Stomach (tissue), 19 donors: Measurements from ENCODE around the gene FZD2. TPM values are rescaled to one million over a fixed set of nuclear protein-coding genes. Genes with fewer than 3 reads are reported as not detected.
"Not testable (repeated sequence)": the region's sequence is repeated elsewhere in the genome, so short reads cannot be mapped to it uniquely, and the experiment has no call there.

Experiments
- DNase-seq, 2 donors: peaks; one replicate each; pipeline versions ENCODE4 v3.0.0 to v3.0.0-alpha.2; 2013 to 2019
- H3K27ac ChIP-seq, 5 donors: fragments of 200-600 bp in 4 of 5; sonication (generic) in 4 of 5; one replicate each; pipeline ENCODE4 v1.5.1; 2013 to 2019; ENCODE audit warnings: mild to moderate bottlenecking in 1 of 5, moderate library complexity in 1 of 5
- H3K27me3 ChIP-seq, 3 donors: fragments of 200-600 bp; sonication (generic); one replicate each; pipeline ENCODE4 v1.5.1; 2017 to 2019; ENCODE audit warnings: mixed run types in 1 of 3
- H3K36me3 ChIP-seq, 4 donors: fragments of 200-600 bp; sonication (generic); 1 replicate in 3 of 4; 2 replicates in 1 of 4; pipeline ENCODE4 v1.5.1; 2016 to 2019
- H3K4me1 ChIP-seq, 4 donors: fragments of 200-600 bp; sonication (generic); one replicate each; pipeline ENCODE4 v1.5.1; 2016 to 2019
- H3K4me3 ChIP-seq, 4 donors: fragments of 200-600 bp; sonication (generic) in 3 of 4; one replicate each; pipeline ENCODE4 v1.5.1; 2016 to 2019; ENCODE audit warnings: mild to moderate bottlenecking in 1 of 4
- H3K9me3 ChIP-seq, 4 donors: fragments of 200-600 bp; sonication (generic); one replicate each; pipeline ENCODE4 v1.5.1; 2016 to 2019
- CTCF ChIP-seq, 7 experiments: fragments of 450-650 bp in 4 of 7; fragments of 200-600 bp in 3 of 7; sonication (generic) in 3 of 7; IDR thresholded peaks; one replicate each; pipeline ENCODE4 v1.5.1; 2016 to 2019; ENCODE audit warnings: antibody characterized with exemption in 7 of 7, control low read depth in 2 of 7, mild to moderate bottlenecking in 1 of 7
- EP300 ChIP-seq: sonication (generic); formaldehyde crosslinking; IDR thresholded peaks from one replicate; pipeline ENCODE4 v1.6.1; 2017; ENCODE audit warnings: antibody characterized with exemption
- POLR2A ChIP-seq, 4 donors: fragments of 450-650 bp; IDR thresholded peaks; one replicate each; pipeline ENCODE4 v1.6.1; 2016; ENCODE audit warnings: antibody characterized with exemption in 4 of 4, control low read depth in 2 of 4, mild to moderate bottlenecking in 1 of 4, moderate library complexity in 1 of 4
- POLR2AphosphoS5 ChIP-seq, 3 donors: sonication (generic); formaldehyde crosslinking; IDR thresholded peaks; one replicate each; pipeline ENCODE4 v1.6.1; 2016; ENCODE audit warnings: antibody characterized with exemption in 3 of 3
- WGBS, 5 donors: extraction: QIAGEN DNeasy Blood & Tissue Kit in 3 of 5; methylation state at CpG; one replicate each; pipeline versions ENCODE4 v1.1.5 to v1.1.7; 2013 to 2018; 5-methylcytosine and 5-hydroxymethylcytosine counted together
- intact Hi-C: fragments of 100-400 bp; cut with DNase I; formaldehyde crosslinking; loops from one replicate; pipeline ENCODE4 v1.15.1; 2023; ENCODE audit warnings: low total_unique reads
- long read RNA-seq, 10 donors: transcript quantifications; one replicate each; lab custom pipeline, GENCODE V29; 2026
- polyA plus RNA-seq, 3 donors: library from polyadenylated mRNA; stranded (reverse); fragments of 200-250 nt; gene quantifications; one replicate each; pipeline ENCODE4 v1.2.3, GENCODE V29; 2013
- total RNA-seq, 5 donors: library from RNA; depleted of rRNA; stranded (reverse); fragments of >200 nt; gene quantifications; one replicate each; pipeline versions ENCODE4 v1.1.0 to v1.2.3, GENCODE V29; 2014 to 2016
- donor health status: healthy with polysubstance abuse.
- donor health status: Bipolar disorder and iron deficiency.
- donor health status: healthy.

FZD2 gene
- 10 to 100 TPM in 1 of 5 donors, 1 to 10 TPM in 2, not detected in 2; 1.0 to 19.3 (median 2.2) TPM for total RNA-seq
- 1 to 10 TPM in 1 of 3 donors, under 1 TPM in 2; 0.31 to 1.5 (median 0.75) TPM for polyA plus RNA-seq
- long read RNA-seq, donor 1, transcript FZD2-201 (1 exons, 2,112 nt) = major isoform, 6 of 6 reads
- long read RNA-seq, donor 1, partial matches to known transcripts = 0 of 6 reads
- long read RNA-seq, donor 1, other reads (novel, unspliced or antisense) = 0 of 6 reads
- long read RNA-seq, donor 2, transcript FZD2-201 (1 exons, 2,112 nt) = major isoform, 7 of 7 reads
- long read RNA-seq, donor 2, partial matches to known transcripts = 0 of 7 reads
- long read RNA-seq, donor 2, other reads (novel, unspliced or antisense) = 0 of 7 reads
- long read RNA-seq, donor 3, transcript FZD2-201 (1 exons, 2,112 nt) = major isoform, 5 of 5 reads
- long read RNA-seq, donor 3, partial matches to known transcripts = 0 of 5 reads
- long read RNA-seq, donor 3, other reads (novel, unspliced or antisense) = 0 of 5 reads
- long read RNA-seq, donor 4, partial matches to known transcripts = 0 of 3 reads
- long read RNA-seq, donor 4, other reads (novel, unspliced or antisense) = 0 of 3 reads
- long read RNA-seq, donor 5, transcript FZD2-201 (1 exons, 2,112 nt) = major isoform, 24 of 24 reads
- long read RNA-seq, donor 5, partial matches to known transcripts = 0 of 24 reads
- long read RNA-seq, donor 5, other reads (novel, unspliced or antisense) = 0 of 24 reads
- long read RNA-seq, donor 6, transcript FZD2-201 (1 exons, 2,112 nt) = major isoform, 13 of 13 reads
- long read RNA-seq, donor 6, partial matches to known transcripts = 0 of 13 reads
- long read RNA-seq, donor 6, other reads (novel, unspliced or antisense) = 0 of 13 reads
- long read RNA-seq, donor 7, transcript FZD2-201 (1 exons, 2,112 nt) = major isoform, 21 of 27 reads
- long read RNA-seq, donor 7, partial matches to known transcripts = 6 of 27 reads
- long read RNA-seq, donor 7, other reads (novel, unspliced or antisense) = 0 of 27 reads
- long read RNA-seq, donor 8, transcript FZD2-201 (1 exons, 2,112 nt) = major isoform, 9 of 9 reads
- long read RNA-seq, donor 8, partial matches to known transcripts = 0 of 9 reads
- long read RNA-seq, donor 8, other reads (novel, unspliced or antisense) = 0 of 9 reads
- long read RNA-seq, donor 9, transcript FZD2-201 (1 exons, 2,112 nt) = major isoform, 9 of 9 reads
- long read RNA-seq, donor 9, partial matches to known transcripts = 0 of 9 reads
- long read RNA-seq, donor 9, other reads (novel, unspliced or antisense) = 0 of 9 reads
- long read RNA-seq, donor 10, partial matches to known transcripts = 0 of 4 reads
- long read RNA-seq, donor 10, other reads (novel, unspliced or antisense) = 0 of 4 reads

- peak within 1 kb of the TSS in 4 of 5 donors; percentile 64 to 80 (median 76) for H3K27ac ChIP-seq
- TF ChIP-seq CTCF (IDR thresholded peaks at IDR 0.05) = no peak
- TF ChIP-seq POLR2A (IDR thresholded peaks at IDR 0.05) = no peak
- TF ChIP-seq POLR2AphosphoS5 (IDR thresholded peaks at IDR 0.05) = peak in 1 of 3 donors; percentile 12
- no peak for TF ChIP-seq EP300
- peak within 1 kb of the TSS; percentile 56 to 72 (median 62) for H3K4me3 ChIP-seq
- peak; percentile 73 to 97 for DNase-seq
- intact Hi-C loops = no loop called here
- peaks cover 15 to 43% (median 25%) of the 10 kb centered on the region in 4 donors for H3K4me1 ChIP-seq
- no peaks in the 10 kb centered on the region for H3K9me3 ChIP-seq
- no peaks in the 10 kb centered on the region for H3K36me3 ChIP-seq
- peaks cover 0 to 63% (median 31%) of the 10 kb centered on the region in 3 donors for H3K27me3 ChIP-seq
- WGBS, 5 donors = 0 to 1% (median 0%) methylated on average over 28 to 49 of the region's 49 CpGs
Observed at GRCh38 chr17:44556832-44557606, at the start of gene FZD2. TSS of gene FZD2 (plus strand) at chr17:44557484. CDS start at chr17:44557689, 205 bp downstream.

DNA sequence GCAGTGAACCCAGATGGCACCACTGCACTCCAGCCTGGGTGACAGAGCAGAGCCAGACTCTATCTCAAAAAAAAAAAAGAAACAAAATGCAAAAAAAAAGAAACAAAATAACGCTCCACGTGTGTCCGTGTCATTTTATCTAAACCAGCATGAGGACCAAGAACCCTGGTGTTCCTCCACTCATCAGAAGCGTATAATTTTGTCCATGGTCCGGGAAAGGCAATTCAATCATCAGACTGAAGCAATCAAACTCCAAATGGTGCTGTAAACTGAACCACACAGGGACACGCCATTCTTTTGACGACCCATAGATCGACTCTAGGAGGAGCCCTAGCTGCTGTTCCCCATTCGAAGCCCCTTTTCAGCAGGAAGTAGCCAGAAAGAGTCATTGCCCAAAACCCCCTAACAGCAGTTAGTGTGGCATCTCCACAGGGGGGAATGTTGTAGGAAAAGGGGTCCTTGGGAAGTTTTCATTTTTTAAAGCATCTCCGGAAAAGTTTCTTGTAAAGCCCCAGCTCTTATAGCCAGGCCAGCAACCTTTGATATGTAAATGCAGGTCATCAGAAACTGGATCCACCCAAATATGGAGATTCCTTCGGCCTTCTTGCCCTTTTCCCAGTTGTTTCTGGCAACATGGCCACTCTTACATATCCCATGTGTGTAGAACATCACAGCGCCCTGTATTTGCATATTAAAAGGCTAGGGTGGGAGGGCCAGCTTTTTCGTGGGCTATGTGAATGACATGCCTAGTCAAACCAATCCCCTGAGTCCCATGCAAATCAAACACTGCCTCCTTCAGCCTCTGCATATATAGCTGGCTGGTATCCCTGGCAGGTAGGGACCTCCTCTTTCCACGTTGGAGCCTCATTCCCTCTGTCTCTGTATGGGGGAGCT, 45.8 kb upstream of the FZD2 start:
- WGBS, 5 donors = 35 to 44% (median 37%) methylated on average over 14 of the region's 14 CpGs
- intact Hi-C loops, H3K9me3 ChIP-seq, H3K4me1 ChIP-seq, H3K27ac ChIP-seq, H3K36me3 ChIP-seq, H3K4me3 ChIP-seq: not testable (repeated sequence)
- H3K27me3 ChIP-seq = peaks cover 0 to 37% (median 0%) of the 10 kb centered on the region in 3 donors
- DNase-seq = peak in 1 of 2 donors; percentile 23

GRCh38 chr17:44518032-44518431, 39.3 kb upstream of the FZD2 start:
- DNase-seq = no peak
- H3K4me1 ChIP-seq = no peaks in the 10 kb centered on the region
- 49 to 58% (median 54%) methylated on average over 3 of the region's 3 CpGs for WGBS, 5 donors
- H3K36me3 ChIP-seq = no peaks in the 10 kb centered on the region
- no peak for TF ChIP-seq CTCF (IDR thresholded peaks at IDR 0.05)
- no peak for TF ChIP-seq POLR2A (IDR thresholded peaks at IDR 0.05)
- no peak for TF ChIP-seq POLR2AphosphoS5 (IDR thresholded peaks at IDR 0.05)
- no peak for TF ChIP-seq EP300
- H3K9me3 ChIP-seq = no peaks in the 10 kb centered on the region
- peaks cover 0 to 40% (median 0%) of the 10 kb centered on the region in 3 donors for H3K27me3 ChIP-seq
- intact Hi-C loops = no loop called here
- no peak overlapping the region for H3K27ac ChIP-seq
- H3K4me3 ChIP-seq = no peak overlapping the region
